Transverse colon (tissue), 4 donors: ENCODE measurements around the gene TOLLIP. TPM values are rescaled to one million over a fixed set of nuclear protein-coding genes. Genes with fewer than 3 reads are reported as not detected.

ENCODE experiments used
- DNase-seq: peaks from one replicate; pipeline ENCODE4 v3.0.0-alpha.2; 2019
- H3K27ac ChIP-seq, 4 donors: fragments of 200-600 bp; sonication (generic); 2 replicates each; pipeline ENCODE4 v1.5.1; 2016 to 2018; ENCODE audit warnings: inconsistent platforms in 4 of 4
- H3K27me3 ChIP-seq: fragments of 200-600 bp; sonication (generic); 2 replicates; pipeline ENCODE4 v1.5.1; 2017; ENCODE audit warnings: inconsistent platforms
- H3K36me3 ChIP-seq, 4 donors: fragments of 200-600 bp; sonication (generic); 2 replicates each; pipeline ENCODE4 v1.5.1; 2017 to 2019; ENCODE audit warnings: inconsistent platforms in 4 of 4
- H3K4me1 ChIP-seq, 4 donors: fragments of 200-600 bp; sonication (generic); 2 replicates each; pipeline ENCODE4 v1.5.1; 2017 to 2020; ENCODE audit warnings: inconsistent platforms in 4 of 4
- H3K4me3 ChIP-seq, 4 donors: fragments of 200-600 bp; sonication (generic); 1 replicate in 1 of 4; 2 replicates in 3 of 4; pipeline versions ENCODE4 v1.5.1 to v1.6.1; 2017 to 2019; ENCODE audit warnings: inconsistent platforms in 4 of 4
- H3K9me3 ChIP-seq, 2 donors: fragments of 200-600 bp; sonication (generic); 2 replicates each; pipeline ENCODE4 v1.5.1; 2017 to 2019; ENCODE audit warnings: inconsistent platforms in 2 of 2
- CTCF ChIP-seq, 5 experiments: fragments of 200-600 bp in 3 of 5; fragments of 450-650 bp in 2 of 5; sonication (generic) in 3 of 5; IDR thresholded peaks; 1 replicate in 2 of 5; 2 replicates in 3 of 5; pipeline ENCODE4 v1.5.1; 2016 to 2017; ENCODE audit warnings: antibody characterized with exemption in 5 of 5, inconsistent platforms in 3 of 5, mild to moderate bottlenecking in 2 of 5, moderate library complexity in 1 of 5
- EP300 ChIP-seq: sonication (generic); formaldehyde crosslinking; IDR thresholded peaks from one replicate; pipeline ENCODE4 v1.6.1; 2017; ENCODE audit warnings: antibody characterized with exemption, low read depth
- POLR2A ChIP-seq: fragments of 450-650 bp; IDR thresholded peaks from one replicate; pipeline ENCODE4 v1.6.1; 2016; ENCODE audit warnings: antibody characterized with exemption, mild to moderate bottlenecking, moderate library complexity
- POLR2AphosphoS5 ChIP-seq, 3 donors: sonication (generic); formaldehyde crosslinking; IDR thresholded peaks; one replicate each; pipeline ENCODE4 v1.6.1; 2016; ENCODE audit warnings: antibody characterized with exemption in 3 of 3
- WGBS, 2 donors: methylation state at CpG; one replicate each; pipeline ENCODE4 v1.1.5; 2018; ENCODE audit warnings: low coverage in 1 of 2; 5-methylcytosine and 5-hydroxymethylcytosine counted together
- in situ Hi-C, 4 donors: fragments of 200-750 bp; cut with MboI; loops; one replicate each; pipeline versions ENCODE4 v1.15.0 to v1.15.1; 2017; ENCODE audit warnings: low sequenced_read_pairs in 3 of 4, low pct_ligation_motif_present in 1 of 4, low pct_unique_long_range_greater_than_20kb in 1 of 4
- intact Hi-C: fragments of 100-400 bp; cut with DNase I; formaldehyde crosslinking; loops from one replicate; pipeline ENCODE4 v1.15.1; 2023; ENCODE audit warnings: low total_unique reads
- total RNA-seq, 4 donors: library from RNA; depleted of rRNA; stranded (reverse); fragments of >200 nt; gene quantifications; one replicate each; pipeline ENCODE4 v1.1.0, GENCODE V29; 2016

Gene TOLLIP
- total RNA-seq, 4 donors from 2014 or later, result 25.9 to 132 (median 50.4) TPM

DNA sequence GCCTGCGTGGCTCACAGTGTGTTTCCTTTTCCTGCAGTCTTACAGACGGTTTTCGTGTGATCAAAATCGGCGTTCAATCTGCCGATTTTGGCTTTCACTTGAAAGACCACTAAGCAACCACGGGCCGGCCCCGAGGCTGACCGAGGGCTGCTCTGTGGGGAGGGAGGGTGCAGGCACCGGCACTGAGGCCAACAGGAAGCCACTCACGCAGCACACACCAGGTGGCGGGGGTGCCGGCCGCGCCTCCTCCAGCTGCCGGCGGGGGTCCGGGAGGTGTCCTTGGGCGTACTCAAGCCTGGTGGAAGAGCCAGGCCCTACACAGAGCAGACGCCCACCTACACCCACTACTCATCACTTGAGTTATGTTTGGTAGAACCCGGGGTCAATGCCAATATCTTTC is 14.3 kb downstream of the TOLLIP start:
- 92% methylated on average over 22 of the region's 22 CpGs; no CpG with 5 or more reads in 1 of the 2 donors for WGBS, 2 donors
- Histone ChIP-seq H3K9me3 (no peaks in the 10 kb centered on the region), H3K27ac (no peak overlapping the region), H3K4me1 (peaks cover 23 to 29% (median 26%) of the 10 kb centered on the region in 4 donors), H3K4me3 (no peak overlapping the region), H3K36me3 (peaks cover 0 to 11% (median 2%) of the 10 kb centered on the region in 4 donors), H3K27me3 (no peaks in the 10 kb centered on the region)
- TF ChIP-seq EP300 (no peak), POLR2AphosphoS5 (IDR thresholded peaks at IDR 0.05) (no peak)
- intact Hi-C loops (no loop called here), in situ Hi-C loops (loop anchor here in 3 of 4 donors (25.0 kb wide), 1 partner anchor 217 kb away; no protein-coding TSS in a partner anchor)
- peak; percentile 7 for DNase-seq

- H3K36me3 ChIP-seq, result peaks cover 0 to 21% (median 4%) of the 10 kb centered on the region in 4 donors
- H3K4me3 ChIP-seq, result no peak overlapping the region
- DNase-seq, result peak; percentile 31
- no peaks in the 10 kb centered on the region for H3K27me3 ChIP-seq
- intact Hi-C loops (no loop called here), in situ Hi-C loops (loop anchor here in 3 of 4 donors (25.0 kb wide), 1 partner anchor 219 kb away; no protein-coding TSS in a partner anchor)
- peaks cover 13 to 15% (median 14%) of the 10 kb centered on the region in 4 donors for H3K4me1 ChIP-seq
- WGBS, 2 donors, result 83% methylated on average over 13 of the region's 13 CpGs; no CpG with 5 or more reads in 1 of the 2 donors
- H3K9me3 ChIP-seq, result no peaks in the 10 kb centered on the region
- H3K27ac ChIP-seq, result no peak overlapping the region
- TF ChIP-seq POLR2AphosphoS5 (IDR thresholded peaks at IDR 0.05) (no peak), EP300 (no peak), POLR2A (no peak), CTCF (IDR thresholded peaks at IDR 0.05) (peak in 3 of 5 experiments; percentile 33 to 55 (median 42))
Measured at GRCh38 chr11:1293619-1294015, 15.8 kb downstream of the TOLLIP start.

DNA sequence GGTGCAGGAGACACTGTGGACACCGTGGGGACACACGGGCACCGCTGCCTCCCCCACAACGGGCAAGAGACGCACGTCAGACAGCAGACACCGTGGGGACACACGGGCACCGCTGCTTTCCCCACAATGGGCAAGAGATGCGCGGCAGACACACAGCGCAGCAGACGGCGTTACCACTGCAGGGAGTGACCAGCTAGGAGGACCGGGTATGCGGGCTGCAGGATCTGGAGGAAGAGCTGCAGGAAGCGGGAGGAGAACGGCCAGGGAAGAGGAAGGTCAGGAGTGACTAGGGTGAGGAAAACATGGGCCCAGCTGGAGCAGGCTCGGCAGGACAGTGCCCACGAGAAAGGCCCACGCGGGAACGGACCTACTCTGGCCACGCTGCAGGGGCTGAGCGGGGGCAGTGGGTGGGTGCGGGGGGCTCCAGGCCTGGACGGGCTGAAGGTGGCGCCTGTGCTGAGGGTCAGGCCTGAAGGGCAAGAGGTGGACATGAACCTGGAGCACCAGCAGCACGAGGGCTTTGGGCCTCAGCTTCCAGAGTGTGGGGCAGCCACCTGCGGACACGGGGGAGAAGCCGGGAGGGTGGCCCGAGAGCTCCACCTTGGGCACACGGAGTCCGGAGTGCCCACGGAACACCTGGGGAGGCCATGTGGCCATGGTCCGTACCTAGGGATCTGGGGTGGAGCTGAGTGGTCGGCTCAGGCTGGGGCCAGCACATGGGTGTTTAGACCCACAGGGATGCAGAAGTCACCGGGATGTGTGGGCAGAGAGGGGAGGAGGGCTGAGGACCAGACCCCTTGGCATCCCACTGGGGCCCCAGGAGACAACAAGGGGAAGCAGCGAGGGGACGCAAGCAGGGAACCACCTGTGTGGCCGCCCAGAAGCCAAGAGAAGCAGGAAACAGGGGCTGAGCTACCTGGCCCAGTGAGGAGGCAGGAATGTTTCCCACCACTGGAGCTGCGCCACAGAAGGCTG is 16.5 kb downstream of the TOLLIP start:
- H3K27ac ChIP-seq, result no peak overlapping the region
- peaks cover 7 to 8% (median 8%) of the 10 kb centered on the region in 4 donors for H3K4me1 ChIP-seq
- intact Hi-C loops, result no loop called here
- peak; percentile 5 for DNase-seq
- 87 to 91% methylated on average over 9 to 43 of the region's 43 CpGs for WGBS, 2 donors
- H3K9me3 ChIP-seq, result no peaks in the 10 kb centered on the region
- in situ Hi-C loops, result loop anchor here in 3 of 4 donors (25.0 kb wide), 1 partner anchor 219 kb away; no protein-coding TSS in a partner anchor
- H3K4me3 ChIP-seq, result no peak overlapping the region
- no peaks in the 10 kb centered on the region for H3K27me3 ChIP-seq
- peaks cover 0 to 28% (median 7%) of the 10 kb centered on the region in 4 donors for H3K36me3 ChIP-seq
- no peak for TF ChIP-seq EP300

DNA sequence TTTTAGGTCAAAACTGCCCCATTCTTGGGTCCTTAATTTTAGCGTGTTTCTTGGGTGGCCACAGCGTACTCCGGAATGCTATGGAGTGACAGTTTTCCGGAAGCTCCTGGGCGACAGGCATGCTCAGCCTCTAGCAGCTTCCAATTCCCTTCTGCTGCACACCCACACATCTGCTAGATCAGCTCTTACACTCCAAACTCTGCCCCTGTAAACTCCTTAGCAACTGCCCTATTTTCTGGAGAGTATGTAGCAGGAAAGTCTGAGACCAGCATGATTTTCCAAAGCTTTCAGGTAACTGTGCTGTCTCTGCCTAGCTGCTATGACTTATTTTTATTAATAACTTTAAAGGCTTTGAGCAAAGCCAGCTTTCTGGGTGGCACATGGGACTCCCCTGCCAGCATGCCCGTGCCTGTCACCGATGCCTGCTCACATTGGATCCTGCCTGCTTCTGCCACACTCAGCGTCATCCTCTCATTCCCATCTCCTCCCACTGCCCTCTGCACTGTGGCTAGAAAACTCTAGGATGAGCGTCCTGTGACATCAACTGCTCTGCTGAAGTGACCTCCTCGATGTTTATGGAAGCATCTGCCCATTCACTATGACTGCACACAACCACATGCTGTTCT is 17.3 kb downstream of the TOLLIP start:
- Histone ChIP-seq H3K4me1 (no peaks in the 10 kb centered on the region), H3K27me3 (no peaks in the 10 kb centered on the region), H3K9me3 (no peaks in the 10 kb centered on the region), H3K4me3 (no peak overlapping the region), H3K27ac (no peak overlapping the region), H3K36me3 (peaks cover 0 to 28% (median 7%) of the 10 kb centered on the region in 4 donors)
- WGBS, 2 donors, result 95 to 100% methylated on average over 4 to 10 of the region's 10 CpGs
- TF ChIP-seq EP300 (no peak), CTCF (IDR thresholded peaks at IDR 0.05) (no peak), POLR2AphosphoS5 (IDR thresholded peaks at IDR 0.05) (no peak), POLR2A (no peak)
- in situ Hi-C loops, result loop anchor here in 3 of 4 donors (25.0 kb wide), 1 partner anchor 220 kb away; no protein-coding TSS in a partner anchor
- no peak for DNase-seq
- intact Hi-C loops, result no loop called here
